Endothelial cell of umbilical vein (primary cell): ENCODE data around the gene SLC33A1. TPM values are rescaled to one million over a fixed set of nuclear protein-coding genes. Genes with fewer than 3 reads are reported as not detected.
"Not testable (repeated sequence)": the region's sequence is repeated elsewhere in the genome, so short reads cannot be mapped to it uniquely, and the experiment has no call there.

Source experiments
- BruUV-seq: library from RNA; stranded (reverse); fragments of 400-500 nt; replicated peaks from 2 replicates; lab custom pipeline; 2021; lab: Mats Ljungman, UMichigan
- CTCF ChIA-PET: fragments of 300-600, 350-600 bp; sonication (Branson Sonifier 250); formaldehyde crosslinking; loops from one replicate; lab custom pipeline; 2021; ENCODE audit warnings: antibody characterized with exemption, inconsistent platforms; lab: Charles Lee
- POLR2A ChIA-PET: fragments of 300-600, 350-600 bp; sonication (Branson Sonifier 250); formaldehyde crosslinking; loops from one replicate; lab custom pipeline; 2021; ENCODE audit warnings: antibody characterized with exemption, inconsistent platforms; lab: Charles Lee
- DNase-seq: peaks from one replicate; pipeline ENCODE4 v3.0.0-alpha.2; 2011; ENCODE audit warnings: low read depth, low spot score
- FAIRE-seq: peaks from 2 replicates; lab custom pipeline; 2011; peaks lifted over from hg19 to GRCh38; lab: Jason Lieb, UNC
- H2AFZ ChIP-seq: 2 replicates; pipeline ENCODE4 v1.6.0; 2012; ENCODE audit warnings: low read depth, low read length, control low read depth, inconsistent platforms
- H3K27ac ChIP-seq: 2 replicates; pipeline ENCODE4 v1.5.1; 2011; ENCODE audit warnings: low read depth, mild to moderate bottlenecking, control low read depth, low read length, moderate library complexity; ENCODE audit not compliant: insufficient read depth
- H3K27me3 ChIP-seq, 2 experiments: 2 replicates each; pipeline versions ENCODE4 v1.6.0 to v1.6.1; 2011; ENCODE audit warnings: low read length in 2 of 2, mixed read lengths in 1 of 2; ENCODE audit not compliant: control insufficient read depth in 2 of 2, insufficient read depth in 2 of 2
- H3K36me3 ChIP-seq, 2 experiments: 2 replicates in 1 of 2; 3 replicates in 1 of 2; pipeline ENCODE4 v1.5.1; 2011; ENCODE audit warnings: low read length in 2 of 2, mild to moderate bottlenecking in 1 of 2, moderate library complexity in 1 of 2; ENCODE audit not compliant: control insufficient read depth in 2 of 2, insufficient read depth in 2 of 2; ENCODE audit errors: extremely low read depth in 1 of 2
- H3K4me1 ChIP-seq: 3 replicates; pipeline ENCODE4 v1.5.1; 2011; ENCODE audit warnings: mild to moderate bottlenecking, low read length; ENCODE audit not compliant: control insufficient read depth, insufficient read depth; ENCODE audit errors: extremely low read depth
- H3K4me2 ChIP-seq: 2 replicates; pipeline ENCODE4 v1.6.1; 2011; ENCODE audit warnings: low read length, control low read depth, mixed read lengths; ENCODE audit not compliant: insufficient read depth
- H3K4me3 ChIP-seq, 3 experiments: fragments of 200-600 bp in 1 of 3; sonication (generic), shearing (Covaris generic) in 1 of 3; replicated peaks in 1 of 3; 2 replicates each; pipeline ENCODE4 v1.5.1; 2011 to 2016; ENCODE audit warnings: control low read depth in 3 of 3, low read length in 3 of 3, mild to moderate bottlenecking in 2 of 3, inconsistent platforms in 1 of 3, low read depth in 1 of 3, moderate library complexity in 1 of 3; ENCODE audit not compliant: insufficient read depth in 1 of 3
- H3K79me2 ChIP-seq: 2 replicates; pipeline ENCODE4 v1.6.0; 2012; ENCODE audit warnings: low read length, inconsistent platforms; ENCODE audit not compliant: control insufficient read depth, insufficient read depth
- H3K9ac ChIP-seq: replicated peaks from 2 replicates; pipeline ENCODE3; 2011; ENCODE audit warnings: low read length, control low read depth; ENCODE audit not compliant: insufficient read depth; ENCODE audit errors: extremely low read depth
- H3K9me1 ChIP-seq: replicated peaks from 3 replicates; pipeline ENCODE4 v1.6.0; 2011; ENCODE audit warnings: mild to moderate bottlenecking, low read length; ENCODE audit not compliant: control insufficient read depth, insufficient read depth; ENCODE audit errors: extremely low read depth
- H3K9me3 ChIP-seq: replicated peaks from 2 replicates; pipeline ENCODE4 v1.5.1; 2012; ENCODE audit warnings: low read length, inconsistent platforms; ENCODE audit not compliant: control insufficient read depth, insufficient read depth
- H4K20me1 ChIP-seq: replicated peaks from 2 replicates; pipeline ENCODE3; 2011; ENCODE audit warnings: mild to moderate bottlenecking, low read length; ENCODE audit not compliant: control insufficient read depth, insufficient read depth; ENCODE audit errors: extremely low read depth
- EZH2 ChIP-seq: IDR thresholded peaks from 2 replicates; pipeline ENCODE4 v1.6.1; 2012; ENCODE audit warnings: borderline replicate concordance, low read depth, mild to moderate bottlenecking, moderate library complexity, low read length, inconsistent platforms; ENCODE audit not compliant: severe bottlenecking
- FOS ChIP-seq: IDR thresholded peaks from 2 replicates; pipeline ENCODE4 v1.6.1; 2011; ENCODE audit warnings: mild to moderate bottlenecking, low read length, moderate library complexity, borderline replicate concordance; ENCODE audit not compliant: insufficient read depth
- GATA2 ChIP-seq: IDR thresholded peaks from 2 replicates; pipeline ENCODE4 v1.7.0; 2011; ENCODE audit warnings: low read depth, mild to moderate bottlenecking, moderate library complexity, mixed read lengths, low read length; ENCODE audit not compliant: insufficient read length, insufficient read depth
- JUN ChIP-seq: IDR thresholded peaks from 2 replicates; pipeline ENCODE4 v1.6.1; 2011; ENCODE audit warnings: borderline replicate concordance, low read depth; ENCODE audit not compliant: insufficient read length, insufficient read depth
- MYC ChIP-seq: IDR thresholded peaks from one replicate; pipeline ENCODE4 v1.6.1; 2011; ENCODE audit warnings: mild to moderate bottlenecking, low read depth, low read length
- POLR2A ChIP-seq: IDR thresholded peaks from 2 replicates; pipeline ENCODE4 v1.6.1; 2012; ENCODE audit warnings: low read depth, mild to moderate bottlenecking, control low read depth, low read length
- POLR2AphosphoS5 ChIP-seq: IDR thresholded peaks from 2 replicates; pipeline ENCODE4 v1.6.1; 2012; ENCODE audit warnings: low read depth, mild to moderate bottlenecking, control low read depth, low read length, moderate library complexity; ENCODE audit not compliant: insufficient read depth
- dilution Hi-C: fragments of 300-500 bp; cut with MboI; formaldehyde crosslinking; loops from one replicate; pipeline ENCODE4 v1.15.0; 2019; ENCODE audit warnings: low sequenced_read_pairs; ENCODE audit not compliant: extremely low pct_ligation_motif_present
- intact Hi-C: fragments of 100-400 bp; cut with micrococcal nuclease; formaldehyde crosslinking; loops from one replicate; pipeline ENCODE4 v1.10.0; 2022
- polyA plus RNA-seq, 4 experiments: library from polyadenylated mRNA; depleted of rRNA in 3 of 4; stranded (reverse) in 3 of 4; unstranded in 1 of 4; fragments of >200 nt; gene quantifications; 2 replicates each; pipeline versions ENCODE4 v1.2.1 to v1.2.3, GENCODE V29; 2011 to 2012; ENCODE audit warnings: missing spikeins in 1 of 4
- total RNA-seq: library from RNA; stranded (reverse); gene quantifications from 2 replicates; pipeline ENCODE4 v1.2.3, GENCODE V29; 2021
- TF ChIP-seq, protein P1 (sequence below), 2 donors: IDR thresholded peaks; 1 replicate in 1 of 2; 2 replicates in 1 of 2; pipeline ENCODE4 v1.5.1; 2011; ENCODE audit warnings: low read length in 2 of 2, mild to moderate bottlenecking in 2 of 2, moderate library complexity in 2 of 2, control low read depth in 1 of 2, inconsistent platforms in 1 of 2, low read depth in 1 of 2; ENCODE audit not compliant: insufficient read depth in 1 of 2; ENCODE audit errors: extremely low read depth in 1 of 2
- TF ChIP-seq, protein P2 (sequence below): IDR thresholded peaks from 2 replicates; pipeline ENCODE4 v1.6.1; 2011; ENCODE audit not compliant: insufficient read depth, insufficient read length

The SLC33A1 gene
- total and polyA plus RNA-seq, 2 donors (not counting 3 experiments of a cell fraction or from before 2014, with no cell fraction given), result 28.4 to 30.3 TPM

DNA sequence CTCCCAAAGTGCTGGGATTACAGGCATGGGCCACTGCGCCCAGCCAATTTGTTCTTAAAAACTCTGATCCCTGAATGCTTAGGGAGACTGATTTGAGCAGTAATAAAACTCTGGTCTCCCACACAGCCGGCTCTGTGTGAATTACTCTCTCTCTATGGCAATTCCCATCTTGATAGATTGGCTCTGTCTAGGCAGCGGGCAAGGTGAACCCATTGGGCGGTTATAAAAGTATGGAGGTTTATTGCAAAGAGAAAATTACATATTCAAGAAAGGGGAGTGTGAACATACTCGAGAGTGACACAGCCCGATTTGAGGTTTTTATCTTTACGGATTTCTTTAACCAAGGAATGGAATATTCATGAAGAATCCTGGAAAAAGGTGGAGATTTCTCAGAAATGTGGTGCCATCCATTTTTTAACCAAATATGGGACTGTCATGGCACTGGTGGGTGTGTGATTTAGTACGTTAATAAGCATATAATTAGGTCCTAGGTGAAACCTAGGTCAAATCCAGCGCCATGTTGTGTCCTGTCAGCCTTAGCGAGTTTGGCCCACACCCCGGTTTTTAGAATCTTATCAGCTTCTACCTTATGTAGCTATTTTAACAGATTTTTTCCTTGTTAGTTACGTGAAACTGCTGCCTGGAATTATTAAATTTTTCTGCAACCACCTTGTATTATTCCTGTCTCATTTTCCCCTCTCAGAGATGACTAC, 9.0 kb upstream of the SLC33A1 start:
- FAIRE-seq, result no peak
- Histone ChIP-seq H3K9ac (no peak overlapping the region), H3K27ac (no peak overlapping the region), H3K9me1 (no peaks in the 10 kb centered on the region), H3K36me3 (no peaks in the 10 kb centered on the region), H3K9me3 (no peaks in the 10 kb centered on the region), H4K20me1 (no peaks in the 10 kb centered on the region), H3K79me2 (no peaks in the 10 kb centered on the region), H3K4me1 (no peaks in the 10 kb centered on the region), H3K4me2 (no peak overlapping the region), H3K27me3 (no peaks in the 10 kb centered on the region), H2AFZ (no peak overlapping the region), H3K4me3 (no peak overlapping the region)
- ChIA-PET POLR2A (no interaction called here), CTCF (no interaction called here)
- no peak for TF ChIP-seq MYC
- TF ChIP-seq JUN, result no peak
- TF ChIP-seq, protein P1, sequence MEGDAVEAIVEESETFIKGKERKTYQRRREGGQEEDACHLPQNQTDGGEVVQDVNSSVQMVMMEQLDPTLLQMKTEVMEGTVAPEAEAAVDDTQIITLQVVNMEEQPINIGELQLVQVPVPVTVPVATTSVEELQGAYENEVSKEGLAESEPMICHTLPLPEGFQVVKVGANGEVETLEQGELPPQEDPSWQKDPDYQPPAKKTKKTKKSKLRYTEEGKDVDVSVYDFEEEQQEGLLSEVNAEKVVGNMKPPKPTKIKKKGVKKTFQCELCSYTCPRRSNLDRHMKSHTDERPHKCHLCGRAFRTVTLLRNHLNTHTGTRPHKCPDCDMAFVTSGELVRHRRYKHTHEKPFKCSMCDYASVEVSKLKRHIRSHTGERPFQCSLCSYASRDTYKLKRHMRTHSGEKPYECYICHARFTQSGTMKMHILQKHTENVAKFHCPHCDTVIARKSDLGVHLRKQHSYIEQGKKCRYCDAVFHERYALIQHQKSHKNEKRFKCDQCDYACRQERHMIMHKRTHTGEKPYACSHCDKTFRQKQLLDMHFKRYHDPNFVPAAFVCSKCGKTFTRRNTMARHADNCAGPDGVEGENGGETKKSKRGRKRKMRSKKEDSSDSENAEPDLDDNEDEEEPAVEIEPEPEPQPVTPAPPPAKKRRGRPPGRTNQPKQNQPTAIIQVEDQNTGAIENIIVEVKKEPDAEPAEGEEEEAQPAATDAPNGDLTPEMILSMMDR (IDR thresholded peaks at IDR 0.05; ENCODE audit: extremely low read depth in 1 of 2, insufficient read depth in 1 of 2, low read depth in 1 of 2, low read length in 2 of 2), result no peak
- no peak for TF ChIP-seq GATA2
- TF ChIP-seq, protein P2, sequence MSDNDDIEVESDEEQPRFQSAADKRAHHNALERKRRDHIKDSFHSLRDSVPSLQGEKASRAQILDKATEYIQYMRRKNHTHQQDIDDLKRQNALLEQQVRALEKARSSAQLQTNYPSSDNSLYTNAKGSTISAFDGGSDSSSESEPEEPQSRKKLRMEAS, result no peak
- TF ChIP-seq POLR2AphosphoS5, result no peak
- TF ChIP-seq POLR2A, result no peak
- TF ChIP-seq EZH2, result no peak
- TF ChIP-seq FOS, result no peak
- DNase-seq, result no peak
- intact Hi-C loops (no loop called here), dilution Hi-C loops (no loop called here)
- no TSS peak for BruUV-seq

DNA sequence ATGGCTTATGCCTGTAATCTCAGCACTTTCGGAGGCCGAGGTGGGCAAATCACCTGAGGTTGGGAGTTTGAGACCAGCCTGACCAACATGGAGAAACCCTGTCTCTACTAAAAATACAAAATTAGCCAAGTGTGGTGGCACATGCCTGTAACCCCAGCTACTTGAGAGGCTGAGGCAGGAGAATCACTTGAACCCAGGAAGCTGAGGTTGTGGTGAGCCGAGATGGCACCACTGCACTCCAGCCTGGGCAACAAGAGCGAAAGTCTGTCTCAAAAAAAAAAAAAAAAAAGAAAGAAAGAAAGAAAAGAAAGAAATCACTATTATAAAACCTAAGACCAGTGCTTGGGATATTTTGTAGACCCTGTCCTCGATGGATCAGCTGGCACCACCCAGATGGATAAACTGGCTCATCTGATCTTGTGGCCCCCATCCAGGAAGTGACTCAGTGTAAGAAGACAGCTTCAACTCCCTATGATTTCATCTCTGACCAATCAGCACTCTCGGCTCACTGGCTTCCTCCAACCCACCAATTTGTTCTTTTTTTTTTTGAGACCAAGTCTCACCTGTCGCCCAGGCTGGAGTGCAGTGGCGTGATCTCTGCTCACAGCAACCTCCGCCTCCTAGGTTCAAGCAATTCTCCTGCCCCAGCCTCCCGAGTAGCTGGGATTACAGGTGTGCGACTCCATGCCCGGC, 8.2 kb upstream of the SLC33A1 start:
- H3K4me1 ChIP-seq, CTCF ChIA-PET, H3K9ac ChIP-seq, H3K36me3 ChIP-seq, H3K27me3 ChIP-seq, H3K4me2 ChIP-seq, intact Hi-C loops, H3K9me1 ChIP-seq, H4K20me1 ChIP-seq, H3K27ac ChIP-seq, H3K4me3 ChIP-seq, BruUV-seq, H3K79me2 ChIP-seq, POLR2A ChIA-PET, H3K9me3 ChIP-seq, dilution Hi-C loops, H2AFZ ChIP-seq: not testable (repeated sequence)
- DNase-seq (peak; percentile 16), FAIRE-seq (peak; percentile 4)
